ENCODE results near the gene ADAMTS17.

GRCh38 chr15:100192097-100193080, 149.4 kb downstream of the ADAMTS17 start:
- TF ChIP-seq CTCF (conservative IDR thresholded peaks at IDR 0.05) (no peak), ZFX (IDR thresholded peaks at IDR 0.05) (no peak)
